ENCODE results near the gene CDC5L.

Gene CDC5L

DNA sequence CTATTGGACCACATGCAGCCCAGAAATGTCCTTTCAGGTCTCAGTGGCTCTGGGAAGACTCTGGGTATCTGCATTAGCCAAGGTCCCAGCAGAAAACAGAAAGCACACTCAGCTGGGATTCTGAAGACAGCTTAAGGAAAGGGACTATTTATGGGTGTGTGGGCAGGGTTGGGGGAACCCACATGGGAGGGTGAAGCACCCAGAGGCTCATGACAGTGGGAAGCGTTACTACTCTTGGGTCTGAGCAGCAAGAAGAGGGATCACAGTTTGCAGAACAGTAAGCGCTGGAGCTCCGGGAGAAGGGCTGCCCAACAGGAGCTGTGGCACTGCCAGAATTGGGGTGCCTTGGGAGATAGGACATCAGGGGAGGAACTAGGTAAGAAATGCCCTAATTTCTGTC lies 12.4 kb upstream of the CDC5L start:
- DNase-seq, result no peak

GRCh38 chr6:44377484-44377883 lies 10.0 kb upstream of the CDC5L start:
- DNase-seq, result no peak

- no peak for DNase-seq
Observed at GRCh38 chr6:44377971-44378370, 9.5 kb upstream of the CDC5L start.

DNA sequence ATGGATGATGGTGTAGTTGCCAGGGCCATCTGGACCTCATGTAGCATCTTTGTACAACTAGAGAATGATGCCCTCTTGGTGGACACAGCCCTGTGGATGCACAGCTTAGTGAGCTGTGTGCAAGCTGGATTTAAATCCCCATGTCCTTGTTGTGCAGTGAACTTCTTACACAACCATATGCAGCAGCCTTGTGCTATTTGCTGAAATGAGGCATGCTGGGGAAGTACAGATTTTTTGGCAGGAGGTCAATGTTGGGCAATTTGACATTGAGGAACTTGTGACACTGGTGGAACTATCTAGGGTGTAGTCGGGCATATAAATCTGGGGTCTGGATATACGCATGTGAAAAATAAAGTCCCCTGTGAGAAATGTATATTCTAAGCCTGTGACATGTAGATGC lies 5.8 kb upstream of the CDC5L start:
- no peak for DNase-seq

DNA sequence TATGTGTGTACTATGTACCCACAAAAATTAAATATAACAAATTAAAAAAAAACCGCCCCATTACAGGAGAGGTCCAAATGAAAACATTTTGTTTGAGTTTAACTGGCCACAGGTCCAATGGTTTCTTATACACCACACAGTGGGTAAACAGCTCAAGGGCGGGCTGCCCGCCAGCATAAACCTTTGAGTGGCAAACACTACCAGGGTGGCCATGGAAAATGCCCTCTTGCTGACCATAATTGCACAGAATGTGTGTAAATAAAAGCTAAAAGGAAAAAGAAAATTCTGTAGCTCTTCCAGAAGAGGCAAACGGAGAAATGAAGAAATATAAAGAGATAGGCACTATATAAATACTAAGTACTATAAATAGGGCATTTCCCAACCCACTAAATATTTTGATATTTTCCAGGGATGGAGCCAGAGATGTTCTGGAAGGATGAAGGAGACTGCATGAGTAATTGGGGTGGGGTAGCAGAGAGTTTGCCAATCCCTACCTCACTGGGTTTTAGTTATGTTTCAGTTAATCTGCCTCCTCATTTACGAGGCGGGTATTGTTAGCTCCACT lies 1.1 kb upstream of the CDC5L start:
- no peak for DNase-seq

- no peak for DNase-seq
Observed at GRCh38 chr6:44386929-44387345, 569 bp upstream of the CDC5L start.

- DNase-seq, result no peak
Observed at GRCh38 chr6:44388135-44388487, 605 bp downstream of the CDC5L start.

GRCh38 chr6:44388887-44389286 lies 1.4 kb downstream of the CDC5L start:
- DNase-seq, result no peak

DNA sequence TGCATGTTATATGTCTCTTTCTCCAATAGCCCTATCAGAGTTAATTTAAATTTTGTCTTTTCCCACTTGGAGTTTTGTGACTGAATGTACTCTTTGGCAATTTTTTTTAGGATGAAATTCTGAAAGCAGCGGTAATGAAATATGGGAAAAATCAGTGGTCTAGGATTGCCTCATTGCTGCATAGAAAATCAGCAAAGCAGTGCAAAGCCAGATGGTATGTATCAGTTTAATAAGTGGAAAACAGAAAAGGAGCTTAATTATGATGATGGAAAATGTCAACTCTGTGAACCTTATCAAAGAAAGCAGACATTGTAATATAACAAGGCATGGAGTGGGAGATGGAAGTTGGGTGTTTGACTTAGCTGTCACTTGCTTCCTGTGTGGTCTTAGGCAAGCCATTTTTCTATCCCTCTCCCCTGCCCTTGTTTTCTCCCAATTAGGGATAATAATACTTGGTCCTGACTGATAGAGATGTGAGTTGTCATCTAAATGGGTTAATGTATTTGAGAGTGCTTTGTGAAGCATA lies 2.7 kb downstream of the CDC5L start:
- no peak for DNase-seq

GRCh38 chr6:44395501-44395900 lies 8.0 kb downstream of the CDC5L start:
- no peak for DNase-seq

- DNase-seq, result no peak
Observed at GRCh38 chr6:44396968-44397367, 9.5 kb downstream of the CDC5L start.

GRCh38 chr6:44397424-44398164 lies 10.1 kb downstream of the CDC5L start:
- DNase-seq, result no peak

GRCh38 chr6:44399991-44400390 lies 12.5 kb downstream of the CDC5L start:
- no peak for DNase-seq

- no peak for DNase-seq
Observed at GRCh38 chr6:44400572-44400971, 13.1 kb downstream of the CDC5L start.

DNA sequence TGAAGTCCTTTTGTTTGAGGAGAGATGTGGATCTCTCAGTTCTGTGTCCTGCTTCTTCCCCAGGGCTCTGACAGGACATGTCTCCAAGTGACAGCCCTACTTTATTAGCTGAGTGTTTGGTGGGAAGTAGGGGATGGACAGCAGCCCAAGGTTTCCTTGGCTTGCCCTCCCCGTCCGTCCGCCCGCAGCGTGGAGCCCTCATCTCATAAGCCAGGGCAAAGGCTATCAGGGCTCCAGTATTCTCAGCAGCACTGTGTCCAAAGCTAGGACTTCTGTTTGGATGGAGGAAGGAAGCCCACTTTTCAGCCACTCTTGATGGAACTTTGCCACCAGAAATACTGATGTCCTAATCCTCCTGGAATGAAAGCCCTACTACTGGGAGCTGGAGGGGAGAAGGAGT lies 13.6 kb downstream of the CDC5L start:
- no peak for DNase-seq

DNA sequence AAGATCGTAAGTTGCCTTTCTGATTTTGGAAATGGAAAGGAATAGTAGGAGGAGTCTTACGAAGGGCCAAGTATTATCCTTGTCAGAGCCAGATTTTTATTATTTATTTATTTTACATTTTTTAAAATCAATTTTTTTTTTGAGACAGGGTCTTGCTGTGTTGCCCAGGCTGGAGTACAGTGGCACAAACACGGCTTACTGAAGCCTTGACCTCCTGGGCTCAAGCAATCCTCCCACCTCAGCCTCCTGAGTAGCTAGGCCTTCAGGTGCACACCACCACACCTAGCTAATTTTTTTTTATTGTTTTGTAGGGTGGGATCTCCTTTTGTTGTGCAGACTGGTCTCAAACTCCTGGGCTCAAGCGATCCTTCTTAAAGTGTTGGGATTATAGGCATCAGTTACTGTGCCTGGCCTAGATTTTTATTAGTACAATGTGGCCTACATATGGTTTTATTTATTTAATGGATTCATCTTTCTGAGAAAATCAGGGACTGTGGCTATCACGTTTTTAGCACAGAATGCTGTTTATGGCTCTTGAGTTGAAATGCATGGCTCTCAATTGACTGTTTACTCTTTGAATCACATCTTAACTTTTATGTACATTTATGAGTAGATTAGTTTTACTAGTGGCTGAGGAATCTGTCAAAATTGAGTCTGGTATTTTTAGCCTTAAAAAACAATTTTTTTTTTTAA lies 16.7 kb downstream of the CDC5L start:
- no peak for DNase-seq

DNA sequence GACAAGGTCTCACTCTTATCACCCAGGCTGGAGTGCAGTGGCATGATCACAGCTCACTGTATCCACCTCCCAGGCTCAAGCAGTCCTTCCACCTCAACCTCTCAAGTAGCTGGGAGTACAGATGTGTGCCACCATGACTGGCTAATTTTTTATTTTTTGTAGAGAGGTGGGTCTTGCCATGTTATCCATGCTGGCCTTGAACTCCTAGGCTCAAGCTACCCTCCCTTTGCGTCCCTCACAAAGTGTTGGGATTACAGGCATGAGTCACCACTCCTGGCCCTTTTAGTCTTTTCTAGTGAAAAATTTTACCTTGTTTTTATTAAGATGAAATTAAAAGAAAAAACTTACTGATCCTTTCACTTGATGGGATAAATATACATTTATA lies 17.2 kb downstream of the CDC5L start:
- no peak for DNase-seq

DNA sequence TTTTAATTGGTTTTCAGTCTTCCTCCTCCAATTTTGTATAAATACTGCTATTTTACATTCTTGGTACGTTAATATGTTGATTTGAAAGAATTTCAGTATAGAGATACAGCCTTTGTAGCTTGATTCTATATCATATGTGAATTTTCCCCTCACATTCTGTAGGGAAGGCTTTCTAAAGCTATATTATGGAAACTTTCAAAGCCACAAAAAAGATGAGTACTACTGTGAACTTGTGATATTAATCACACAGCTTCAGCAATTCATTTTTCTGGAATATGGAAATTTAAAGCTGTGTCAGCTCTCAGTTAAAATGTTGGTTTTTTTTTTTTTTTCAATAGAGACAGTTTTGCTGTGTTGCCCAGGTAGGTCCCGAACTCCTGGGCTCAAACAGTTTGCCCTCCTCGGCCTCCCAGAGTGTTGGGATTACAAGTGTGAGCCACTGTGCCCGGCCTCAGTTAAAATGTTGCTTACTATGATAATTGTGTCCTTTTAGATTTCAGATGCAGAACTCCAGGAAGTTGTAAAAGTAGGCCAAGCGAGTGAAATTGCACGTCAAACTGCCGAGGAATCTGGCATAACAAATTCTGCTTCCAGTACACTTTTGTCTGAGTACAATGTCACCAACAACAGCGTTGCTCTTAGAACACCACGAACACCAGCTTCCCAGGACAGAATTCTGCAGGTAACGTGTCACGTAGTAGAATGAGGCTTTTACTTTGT lies 20.6 kb downstream of the CDC5L start:
- DNase-seq, result no peak

DNA sequence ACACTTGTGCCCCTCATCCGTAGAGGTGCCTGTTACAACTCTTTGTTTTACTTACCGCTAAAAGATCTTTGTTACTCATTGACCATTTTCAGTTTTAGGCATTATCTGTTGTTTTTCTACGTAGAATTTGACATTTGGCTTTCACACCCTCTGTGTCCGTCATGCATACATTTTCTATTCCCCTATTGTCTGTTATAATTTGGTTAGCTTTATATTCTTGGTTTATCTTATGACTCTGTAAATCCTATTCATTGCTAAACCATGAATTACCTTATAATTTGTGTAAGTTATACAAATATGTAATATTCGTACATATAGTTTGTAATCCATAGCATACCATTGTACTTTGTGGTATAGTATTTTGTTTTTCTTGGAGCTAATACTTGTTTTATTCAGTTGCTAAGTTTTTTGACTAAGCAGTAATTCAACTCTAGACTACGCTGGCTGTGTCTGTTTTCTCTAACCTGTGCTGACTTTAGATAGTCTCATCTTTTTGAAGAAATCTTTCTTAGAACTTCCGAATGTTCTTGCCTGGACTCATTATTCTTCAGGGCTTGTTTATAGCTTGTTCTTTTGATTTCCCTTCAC lies 21.8 kb downstream of the CDC5L start:
- no peak for DNase-seq

GRCh38 chr6:44410363-44410762 lies 22.9 kb downstream of the CDC5L start:
- no peak for DNase-seq

DNA sequence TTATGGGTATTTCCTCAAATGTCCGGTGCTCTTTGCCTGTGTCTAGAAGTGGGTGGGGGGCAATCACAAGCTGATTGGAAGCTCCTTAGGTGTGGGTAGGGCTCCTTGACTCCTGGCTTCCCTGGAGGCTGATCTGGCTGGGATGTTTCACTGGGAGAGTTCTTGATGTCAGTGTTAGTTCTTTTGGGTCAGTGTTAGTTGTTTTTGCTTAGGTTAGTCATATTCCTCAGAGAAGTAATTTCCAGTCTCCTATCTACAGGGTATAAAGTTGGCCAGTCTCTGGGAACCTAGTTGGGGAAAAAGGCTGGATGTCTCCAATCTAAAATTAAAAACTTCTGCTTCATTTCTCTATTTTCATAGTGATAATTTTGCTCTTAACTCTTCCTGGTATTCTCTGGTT lies 23.6 kb downstream of the CDC5L start:
- no peak for DNase-seq

DNA sequence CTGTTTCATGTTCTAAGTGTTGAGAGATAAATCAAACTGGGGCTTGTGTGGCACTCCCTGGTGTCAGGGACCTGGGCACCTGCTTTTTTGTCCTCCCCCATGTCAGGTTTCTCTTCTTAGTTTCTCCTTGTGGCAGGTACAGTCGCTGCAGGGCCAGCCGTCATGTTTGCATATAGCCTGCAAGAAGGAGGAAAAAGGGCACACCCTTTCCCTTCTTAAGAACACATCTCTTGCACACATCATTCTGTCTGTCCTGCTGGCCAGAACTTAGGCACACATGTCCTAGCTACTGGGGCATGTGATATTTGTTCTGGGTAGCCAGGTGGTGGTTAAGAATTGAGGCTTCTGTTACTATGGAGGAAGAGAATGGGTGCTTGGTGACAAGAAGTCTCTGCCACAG lies 27.9 kb downstream of the CDC5L start:
- no peak for DNase-seq

GRCh38 chr6:44415873-44416502 lies 28.5 kb downstream of the CDC5L start:
- DNase-seq, result no peak
